ENCODE measurements around the gene CDO1. TPM values are rescaled to one million over a fixed set of nuclear protein-coding genes. Genes with fewer than 3 reads are reported as not detected.

Gene CDO1
- polyA plus RNA-seq, 2 of the 4 experiments (the other 2 are of a cell fraction): not detected

DNA sequence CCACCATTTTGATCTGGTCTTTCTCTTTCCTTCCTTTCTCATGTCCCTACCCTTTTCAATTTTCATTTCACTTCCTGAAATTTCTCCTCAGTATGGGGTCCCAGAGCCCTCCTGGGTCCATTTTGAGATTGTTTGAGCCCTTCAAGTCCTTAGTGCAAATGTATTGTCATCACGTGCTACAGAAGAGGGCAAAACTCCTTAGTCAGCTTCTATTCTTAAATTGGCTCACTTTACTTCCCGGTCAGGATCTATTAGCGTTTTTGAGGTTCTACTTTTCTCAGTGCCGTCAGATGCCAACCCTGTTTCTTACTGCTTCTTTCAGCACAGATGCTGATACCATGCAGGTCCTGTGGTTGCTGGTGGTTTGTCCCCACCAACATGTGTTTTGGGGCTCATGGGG lies 19.0 kb upstream of the CDO1 start:
- FAIRE-seq: no peak
- DNase-seq (ENCODE audit: low read depth in 1 of 2, low spot score in 1 of 2): no peak
- TF ChIP-seq MAFK (IDR thresholded peaks at IDR 0.05; ENCODE audit: partially characterized antibody) (peak; percentile 45), RFX5 (IDR thresholded peaks at IDR 0.05) (no peak), EHF (CRISPR knock-in tag; IDR thresholded peaks at IDR 0.05) (no peak)
- H3K9me3 ChIP-seq: no peaks in the 10 kb centered on the region
- 90% methylated on average over 4 of the region's 4 CpGs for WGBS (ENCODE audit: missing lambda C conversion rate)
- ChIA-PET POLR2A (no interaction called here), CTCF (interaction anchor here (0.9 kb wide), 1 partner anchor 201 kb away, joined by 4 read pairs; no protein-coding TSS in a partner anchor)
- H3K27ac ChIP-seq: no peak overlapping the region
- no peak overlapping the region for H3K4me2 ChIP-seq
- no peak overlapping the region for H3K4me3 ChIP-seq
- H3K4me1 ChIP-seq: peaks cover 21% of the 10 kb centered on the region; the same call in 2 of the 3 replicates
- no peak for ATAC-seq

DNA sequence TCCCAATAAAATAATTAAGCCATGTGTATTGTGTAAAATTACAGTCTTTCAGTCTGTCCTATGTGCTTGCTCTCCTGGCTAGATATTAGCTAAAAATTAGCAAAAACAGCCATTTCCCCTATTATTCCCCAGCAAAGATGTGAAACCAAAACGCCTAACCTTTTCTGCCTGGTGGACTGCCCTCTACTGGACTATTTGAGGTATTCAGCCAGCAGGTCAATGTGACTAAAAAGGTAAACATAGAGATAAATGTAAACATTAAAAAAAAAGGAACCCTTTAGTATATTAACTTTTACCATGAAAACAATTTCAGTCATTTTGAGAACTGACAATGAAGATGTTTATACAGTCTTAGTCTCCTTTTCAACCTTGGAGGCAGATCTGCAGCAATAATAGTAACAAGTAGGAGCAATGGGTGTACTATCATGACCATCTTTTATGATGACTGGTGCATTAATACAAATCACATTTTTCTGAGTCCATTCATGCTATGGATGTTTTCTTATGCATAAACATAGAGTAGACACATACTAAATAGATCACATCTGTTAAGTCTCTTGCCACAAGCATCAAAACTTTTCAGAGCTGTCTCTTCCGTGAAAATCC lies 14.8 kb upstream of the CDO1 start:
- H3K9me3 ChIP-seq: 0 out of 3 replicates have a peak, but pooled peaks cover 3% of the 10 kb centered on the region
- CTCF ChIA-PET: interaction anchor here (0.7 to 2.5 kb wide), 4 partner anchors 196 to 237 kb away, joined by 3 to 22 read pairs (median 4); partner anchors contain the start of gene TMED7
- H3K27ac ChIP-seq: no peak overlapping the region
- peak; percentile 44 to 50 for DNase-seq (ENCODE audit: low read depth in 1 of 2, low spot score in 1 of 2)
- TF ChIP-seq, protein P1, sequence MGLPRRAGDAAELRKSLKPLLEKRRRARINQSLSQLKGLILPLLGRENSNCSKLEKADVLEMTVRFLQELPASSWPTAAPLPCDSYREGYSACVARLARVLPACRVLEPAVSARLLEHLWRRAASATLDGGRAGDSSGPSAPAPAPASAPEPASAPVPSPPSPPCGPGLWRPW (IDR thresholded peaks at IDR 0.05): no peak
- TF ChIP-seq HOXB5 (CRISPR knock-in tag; IDR thresholded peaks at IDR 0.05): no peak
- TF ChIP-seq JUNB (IDR thresholded peaks at IDR 0.05): no peak
- TF ChIP-seq, protein P2, sequence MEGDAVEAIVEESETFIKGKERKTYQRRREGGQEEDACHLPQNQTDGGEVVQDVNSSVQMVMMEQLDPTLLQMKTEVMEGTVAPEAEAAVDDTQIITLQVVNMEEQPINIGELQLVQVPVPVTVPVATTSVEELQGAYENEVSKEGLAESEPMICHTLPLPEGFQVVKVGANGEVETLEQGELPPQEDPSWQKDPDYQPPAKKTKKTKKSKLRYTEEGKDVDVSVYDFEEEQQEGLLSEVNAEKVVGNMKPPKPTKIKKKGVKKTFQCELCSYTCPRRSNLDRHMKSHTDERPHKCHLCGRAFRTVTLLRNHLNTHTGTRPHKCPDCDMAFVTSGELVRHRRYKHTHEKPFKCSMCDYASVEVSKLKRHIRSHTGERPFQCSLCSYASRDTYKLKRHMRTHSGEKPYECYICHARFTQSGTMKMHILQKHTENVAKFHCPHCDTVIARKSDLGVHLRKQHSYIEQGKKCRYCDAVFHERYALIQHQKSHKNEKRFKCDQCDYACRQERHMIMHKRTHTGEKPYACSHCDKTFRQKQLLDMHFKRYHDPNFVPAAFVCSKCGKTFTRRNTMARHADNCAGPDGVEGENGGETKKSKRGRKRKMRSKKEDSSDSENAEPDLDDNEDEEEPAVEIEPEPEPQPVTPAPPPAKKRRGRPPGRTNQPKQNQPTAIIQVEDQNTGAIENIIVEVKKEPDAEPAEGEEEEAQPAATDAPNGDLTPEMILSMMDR (IDR thresholded peaks at IDR 0.05): peak; percentile 78
- TF ChIP-seq SMC3 (IDR thresholded peaks at IDR 0.05): peak; percentile 68; the same call in 2 of the 3 replicates
- no peak for TF ChIP-seq POLR2A (IDR thresholded peaks at IDR 0.05; ENCODE audit: low read length)
- TF ChIP-seq FOSL2 (IDR thresholded peaks at IDR 0.05): no peak
- peak; percentile 60 for TF ChIP-seq FOSL2 (CRISPR knock-in tag; IDR thresholded peaks at IDR 0.05)
- TF ChIP-seq FOXS1 (CRISPR knock-in tag; IDR thresholded peaks at IDR 0.05): 0 out of 2 replicates have a peak, but pooled peaks have one; percentile 61
- peak; percentile 81 for TF ChIP-seq MAFK (IDR thresholded peaks at IDR 0.05; ENCODE audit: partially characterized antibody)
- TF ChIP-seq MAZ (IDR thresholded peaks at IDR 0.05; ENCODE audit: borderline replicate concordance, low read depth, low read length): no peak
- peak; percentile 42 to 48; a peak in 3 of 5 replicates for TF ChIP-seq RAD21 (conservative IDR thresholded peaks at IDR 0.05 in 1 of 2, IDR thresholded peaks at IDR 0.05 in 1 of 2)
- peak; percentile 71 to 86; a peak in 5 of 6 replicates for ATAC-seq
- WGBS (ENCODE audit: missing lambda C conversion rate): 50% methylated on average over 2 of the region's 2 CpGs
- POLR2A ChIA-PET: no interaction called here
- no peak overlapping the region for H3K4me2 ChIP-seq
- H3K4me1 ChIP-seq: 0 out of 3 replicates have a peak, but pooled peaks cover 2% of the 10 kb centered on the region
- no peak overlapping the region for H3K4me3 ChIP-seq
- peak; percentile 23 for FAIRE-seq

DNA sequence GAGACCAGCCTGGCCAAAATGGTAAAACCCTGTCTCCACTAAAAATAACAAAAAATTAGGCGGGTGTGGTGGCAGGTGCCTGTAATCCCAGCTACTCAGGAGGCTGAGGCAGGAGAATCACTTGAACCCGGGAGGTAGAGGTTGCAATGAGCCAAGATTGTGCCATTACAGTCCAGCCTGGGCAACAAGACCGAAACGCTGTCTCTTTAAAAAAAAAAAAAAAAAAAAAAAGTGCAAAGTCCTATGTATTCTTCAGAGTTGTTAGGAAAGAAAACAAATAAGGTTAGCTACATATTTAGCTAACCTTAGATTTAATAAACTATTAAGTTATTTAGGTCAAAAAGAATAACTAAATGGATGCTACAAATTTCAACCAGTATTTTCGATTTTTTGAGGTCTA lies 13.5 kb upstream of the CDO1 start:
- Histone ChIP-seq H3K9me3 (peaks cover 3% of the 10 kb centered on the region; the same call in 1 of the 3 replicates), H3K27ac (no peak overlapping the region), H3K4me1 (0 out of 3 replicates have a peak, but pooled peaks cover 2% of the 10 kb centered on the region), H3K4me3 (no peak overlapping the region), H3K4me2 (no peak overlapping the region)
- CTCF ChIA-PET: interaction anchor here (0.8 kb wide), 1 partner anchor 239 kb away, joined by 3 read pairs; no protein-coding TSS in a partner anchor
- no peak for FAIRE-seq
- WGBS (ENCODE audit: missing lambda C conversion rate): 89% methylated on average over 5 of the region's 5 CpGs
- no peak for TF ChIP-seq NFE2L2 (conservative IDR thresholded peaks at IDR 0.05; ENCODE audit: low read length)
- TF ChIP-seq KDM1A (IDR thresholded peaks at IDR 0.05; ENCODE audit: low read depth): no peak
- no peak for TF ChIP-seq EP300 (IDR thresholded peaks at IDR 0.05)
- TF ChIP-seq, protein P3, sequence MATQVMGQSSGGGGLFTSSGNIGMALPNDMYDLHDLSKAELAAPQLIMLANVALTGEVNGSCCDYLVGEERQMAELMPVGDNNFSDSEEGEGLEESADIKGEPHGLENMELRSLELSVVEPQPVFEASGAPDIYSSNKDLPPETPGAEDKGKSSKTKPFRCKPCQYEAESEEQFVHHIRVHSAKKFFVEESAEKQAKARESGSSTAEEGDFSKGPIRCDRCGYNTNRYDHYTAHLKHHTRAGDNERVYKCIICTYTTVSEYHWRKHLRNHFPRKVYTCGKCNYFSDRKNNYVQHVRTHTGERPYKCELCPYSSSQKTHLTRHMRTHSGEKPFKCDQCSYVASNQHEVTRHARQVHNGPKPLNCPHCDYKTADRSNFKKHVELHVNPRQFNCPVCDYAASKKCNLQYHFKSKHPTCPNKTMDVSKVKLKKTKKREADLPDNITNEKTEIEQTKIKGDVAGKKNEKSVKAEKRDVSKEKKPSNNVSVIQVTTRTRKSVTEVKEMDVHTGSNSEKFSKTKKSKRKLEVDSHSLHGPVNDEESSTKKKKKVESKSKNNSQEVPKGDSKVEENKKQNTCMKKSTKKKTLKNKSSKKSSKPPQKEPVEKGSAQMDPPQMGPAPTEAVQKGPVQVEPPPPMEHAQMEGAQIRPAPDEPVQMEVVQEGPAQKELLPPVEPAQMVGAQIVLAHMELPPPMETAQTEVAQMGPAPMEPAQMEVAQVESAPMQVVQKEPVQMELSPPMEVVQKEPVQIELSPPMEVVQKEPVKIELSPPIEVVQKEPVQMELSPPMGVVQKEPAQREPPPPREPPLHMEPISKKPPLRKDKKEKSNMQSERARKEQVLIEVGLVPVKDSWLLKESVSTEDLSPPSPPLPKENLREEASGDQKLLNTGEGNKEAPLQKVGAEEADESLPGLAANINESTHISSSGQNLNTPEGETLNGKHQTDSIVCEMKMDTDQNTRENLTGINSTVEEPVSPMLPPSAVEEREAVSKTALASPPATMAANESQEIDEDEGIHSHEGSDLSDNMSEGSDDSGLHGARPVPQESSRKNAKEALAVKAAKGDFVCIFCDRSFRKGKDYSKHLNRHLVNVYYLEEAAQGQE (IDR thresholded peaks at IDR 0.05): no peak
- no peak for TF ChIP-seq RARB (CRISPR knock-in tag; IDR thresholded peaks at IDR 0.05)
- TF ChIP-seq, protein P4, sequence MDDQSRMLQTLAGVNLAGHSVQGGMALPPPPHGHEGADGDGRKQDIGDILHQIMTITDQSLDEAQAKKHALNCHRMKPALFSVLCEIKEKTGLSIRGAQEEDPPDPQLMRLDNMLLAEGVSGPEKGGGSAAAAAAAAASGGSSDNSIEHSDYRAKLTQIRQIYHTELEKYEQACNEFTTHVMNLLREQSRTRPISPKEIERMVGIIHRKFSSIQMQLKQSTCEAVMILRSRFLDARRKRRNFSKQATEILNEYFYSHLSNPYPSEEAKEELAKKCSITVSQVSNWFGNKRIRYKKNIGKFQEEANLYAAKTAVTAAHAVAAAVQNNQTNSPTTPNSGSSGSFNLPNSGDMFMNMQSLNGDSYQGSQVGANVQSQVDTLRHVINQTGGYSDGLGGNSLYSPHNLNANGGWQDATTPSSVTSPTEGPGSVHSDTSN (IDR thresholded peaks at IDR 0.05): no peak
- no peak for TF ChIP-seq RNF2 (IDR thresholded peaks at IDR 0.05; ENCODE audit: borderline replicate concordance, low read depth)
- TF ChIP-seq CBX8 (IDR thresholded peaks at IDR 0.05): no peak
- no peak for TF ChIP-seq JUN (IDR thresholded peaks at IDR 0.05)
- POLR2A ChIA-PET: no interaction called here
- ATAC-seq: no peak
- no peak for DNase-seq (ENCODE audit: low read depth in 1 of 2, low spot score in 1 of 2)

All from A549 (cell line).